GM18873 (cell line): ENCODE measurements around the gene ZBTB47.

ENCODE experiments used
- ATAC-seq: cut with Tn5 transposase; IDR thresholded peaks from one replicate; pipeline ENCODE4 v1.9.1; 2021; ENCODE audit warnings: mild to moderate bottlenecking, moderate library complexity, moderate number of reproducible peaks; ENCODE audit not compliant: unreplicated experiment, low FRiP score

ZBTB47 gene

DNA sequence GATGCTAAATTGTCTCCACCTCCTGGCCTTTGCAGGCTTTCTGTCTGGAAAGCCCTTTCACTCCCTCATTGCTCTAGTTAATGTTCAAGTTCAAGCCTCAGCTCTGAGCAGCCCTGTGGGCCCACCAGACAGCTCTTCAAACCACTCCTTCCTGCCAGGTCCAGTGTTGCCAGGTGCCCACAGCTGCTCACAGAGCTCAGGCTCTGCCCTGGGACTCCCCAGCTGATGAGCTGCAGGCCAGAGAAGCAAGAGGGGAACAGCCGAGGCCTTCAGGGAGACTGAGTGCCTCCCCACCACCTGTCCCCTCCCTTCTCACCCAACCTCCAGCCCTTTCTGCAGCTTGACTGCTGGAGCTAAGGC, 1.3 kb upstream of the ZBTB47 start:
- ATAC-seq = no peak

GRCh38 chr3:42652611-42653302, 740 bp upstream of the ZBTB47 start:
- ATAC-seq = no peak

- no peak for ATAC-seq
These were observed 266 bp upstream of the ZBTB47 start for GRCh38 chr3:42653303-42653559.

DNA sequence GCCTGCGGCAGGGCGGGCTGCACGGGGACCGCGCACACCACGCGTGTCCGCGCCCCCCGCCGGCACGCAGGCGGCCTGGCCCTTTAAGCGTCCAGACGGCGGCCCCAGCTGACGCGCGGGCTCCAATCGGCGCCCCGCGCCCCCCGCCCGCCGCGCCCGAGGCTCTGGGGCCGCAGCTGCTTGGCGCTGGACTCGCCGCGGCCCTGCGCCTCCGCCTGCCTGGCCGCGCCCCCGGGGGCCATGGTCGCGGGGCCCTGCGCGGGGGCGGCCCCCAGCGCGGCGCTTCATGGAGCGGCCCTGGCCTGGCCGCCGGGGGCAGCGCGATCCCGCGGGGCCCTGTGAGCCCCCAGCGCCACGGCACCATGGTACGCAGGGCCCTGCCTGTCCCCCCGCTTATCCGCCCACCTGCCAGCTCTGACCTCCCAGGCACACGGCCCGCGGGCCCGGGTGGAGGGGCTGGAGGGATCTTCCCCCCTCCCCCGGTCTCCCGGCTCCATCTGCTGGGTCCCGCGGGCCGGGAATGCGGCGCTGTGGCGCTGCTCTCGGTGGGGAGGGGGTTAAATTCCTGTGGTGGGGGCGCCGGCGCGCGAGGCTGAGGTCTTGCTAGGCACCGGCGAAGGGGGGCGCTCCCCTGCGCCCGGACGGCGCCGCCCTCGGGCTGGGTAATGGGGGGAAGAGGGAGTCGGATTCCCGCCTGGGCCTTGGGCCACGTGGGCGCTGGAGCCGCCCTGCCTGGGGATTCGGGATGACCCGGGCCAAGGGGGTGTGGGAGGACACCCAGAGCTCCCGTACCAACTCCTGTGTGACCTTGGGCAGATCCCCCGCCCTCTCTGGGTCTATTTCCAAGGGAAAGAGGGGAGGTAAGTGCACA, 1.1 kb downstream of the ZBTB47 start:
- no peak for ATAC-seq

DNA sequence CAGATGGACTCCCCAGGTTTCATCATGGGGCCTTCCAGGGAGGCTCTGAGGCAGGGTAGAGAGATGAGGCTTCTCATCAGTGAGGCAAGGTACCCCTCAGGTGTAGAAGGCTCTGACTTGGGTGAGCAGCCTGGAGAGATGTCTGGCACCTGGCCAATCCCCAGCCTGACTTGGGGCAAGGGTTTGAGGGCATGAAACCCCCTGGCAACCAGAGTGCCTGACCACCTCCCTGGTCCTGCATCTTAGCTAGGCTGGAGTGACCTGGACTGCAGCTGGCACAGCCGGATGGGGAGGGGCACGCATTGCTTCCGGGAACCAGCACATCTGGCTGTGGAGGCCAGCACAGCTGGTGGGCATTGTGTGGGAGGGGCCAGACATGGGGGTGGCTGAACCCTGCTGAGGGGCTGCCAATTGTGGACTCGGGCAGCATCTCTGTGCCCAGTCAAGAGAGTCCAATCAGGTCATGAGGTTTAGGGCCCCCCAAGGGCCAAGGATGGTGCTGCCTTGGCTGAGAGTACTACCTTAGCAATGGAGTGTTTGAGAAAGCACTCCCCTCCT, 1.9 kb downstream of the ZBTB47 start:
- ATAC-seq = no peak

DNA sequence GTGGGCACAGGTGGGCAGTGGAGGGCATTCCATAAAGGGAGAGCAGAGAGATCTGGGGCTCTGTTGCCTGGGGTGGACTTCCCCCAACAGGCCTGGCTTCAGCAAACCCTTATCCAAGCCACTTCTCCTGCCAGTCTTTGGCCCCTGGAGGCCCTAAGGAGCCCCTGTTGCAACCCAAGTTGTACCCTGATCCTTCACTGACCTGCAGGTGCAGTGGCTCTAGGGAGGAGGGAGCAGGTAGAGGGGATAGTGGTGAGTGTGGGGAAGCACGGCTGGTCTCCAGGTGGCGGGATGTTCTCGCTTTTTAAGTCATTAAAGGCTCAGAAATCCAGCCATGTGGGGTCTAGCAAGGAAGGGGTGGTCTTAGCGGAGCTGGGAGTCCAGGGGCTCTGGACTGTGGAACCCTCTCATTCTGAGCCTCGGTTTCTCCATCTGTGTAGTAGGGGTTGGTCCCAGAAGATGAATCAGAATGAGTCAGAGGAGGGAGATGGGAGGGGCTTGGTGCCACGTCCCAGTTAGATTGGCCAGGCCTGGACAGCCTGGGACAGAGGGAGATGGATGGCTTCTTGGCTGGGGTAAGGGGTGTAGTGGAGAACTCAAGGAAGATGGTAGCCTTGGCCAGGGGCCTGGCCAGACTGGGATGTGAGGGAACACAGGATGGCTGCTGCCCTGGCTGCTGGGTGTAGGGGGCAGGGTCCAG, 2.6 kb downstream of the ZBTB47 start:
- ATAC-seq = no peak

- no peak for ATAC-seq
These were observed 3.4 kb downstream of the ZBTB47 start for GRCh38 chr3:42656680-42657610.

DNA sequence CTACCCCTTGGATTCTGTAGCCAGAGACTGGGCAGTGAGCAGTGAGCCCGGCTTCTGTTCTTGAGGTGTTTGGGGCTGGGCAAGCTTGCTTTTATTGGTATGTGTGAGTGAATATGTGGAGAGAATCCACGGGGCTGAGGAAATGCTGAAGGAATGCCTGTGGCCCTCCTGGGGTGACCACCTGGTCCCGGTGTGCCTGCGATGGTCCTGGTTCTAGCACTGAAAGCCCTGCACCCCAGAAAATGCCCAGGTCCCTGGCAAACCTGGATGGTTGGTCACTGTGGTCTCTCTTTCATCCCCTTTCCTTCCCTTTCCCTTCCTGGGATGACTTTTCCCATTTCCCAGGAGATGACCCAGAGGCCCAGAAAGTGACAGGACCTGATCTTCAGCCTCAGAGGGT, 4.2 kb downstream of the ZBTB47 start:
- no peak for ATAC-seq

DNA sequence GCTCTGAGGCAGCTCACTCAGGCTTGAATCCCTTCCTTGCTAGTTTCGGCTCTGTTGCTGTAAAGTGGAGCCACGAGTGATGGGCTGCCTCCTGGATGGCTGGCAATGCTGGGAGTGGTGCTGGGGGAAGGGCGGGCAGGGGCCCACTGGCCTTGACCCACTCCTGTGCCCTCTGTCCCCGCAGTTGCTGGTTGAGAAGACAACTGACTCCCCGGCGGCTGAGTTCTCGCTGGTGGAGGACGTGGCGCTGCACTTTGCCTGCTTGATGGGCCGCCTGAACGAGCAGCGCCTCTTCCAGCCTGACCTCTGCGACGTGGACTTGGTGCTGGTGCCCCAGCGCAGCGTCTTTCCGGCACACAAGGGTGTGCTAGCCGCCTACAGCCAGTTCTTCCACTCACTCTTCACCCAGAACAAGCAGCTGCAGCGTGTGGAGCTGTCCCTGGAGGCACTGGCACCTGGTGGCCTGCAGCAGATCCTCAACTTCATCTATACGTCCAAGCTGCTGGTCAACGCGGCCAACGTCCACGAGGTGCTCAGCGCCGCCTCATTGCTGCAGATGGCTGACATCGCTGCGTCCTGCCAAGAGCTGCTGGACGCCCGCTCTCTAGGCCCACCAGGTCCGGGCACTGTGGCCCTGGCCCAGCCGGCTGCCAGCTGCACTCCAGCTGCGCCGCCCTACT, 4.7 kb downstream of the ZBTB47 start:
- no peak for ATAC-seq

DNA sequence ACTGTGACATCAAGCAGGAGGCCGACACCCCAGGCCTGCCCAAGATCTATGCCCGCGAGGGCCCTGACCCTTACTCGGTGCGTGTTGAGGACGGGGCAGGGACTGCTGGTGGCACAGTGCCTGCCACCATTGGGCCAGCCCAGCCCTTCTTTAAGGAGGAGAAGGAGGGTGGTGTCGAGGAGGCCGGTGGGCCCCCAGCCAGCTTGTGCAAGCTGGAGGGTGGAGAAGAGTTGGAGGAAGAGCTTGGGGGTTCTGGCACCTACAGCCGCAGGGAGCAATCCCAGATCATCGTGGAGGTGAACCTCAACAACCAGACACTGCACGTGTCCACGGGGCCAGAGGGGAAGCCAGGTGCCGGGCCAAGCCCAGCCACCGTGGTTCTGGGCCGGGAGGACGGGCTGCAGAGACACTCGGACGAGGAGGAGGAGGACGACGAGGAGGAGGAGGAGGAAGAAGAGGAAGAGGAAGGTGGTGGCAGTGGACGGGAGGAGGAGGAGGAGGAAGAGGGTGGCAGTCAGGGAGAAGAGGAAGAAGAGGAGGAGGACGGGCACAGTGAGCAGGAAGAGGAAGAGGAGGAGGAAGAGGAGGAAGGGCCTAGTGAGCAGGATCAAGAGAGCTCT, 5.4 kb downstream of the ZBTB47 start:
- no peak for ATAC-seq

- no peak for ATAC-seq
These were observed 6.1 kb downstream of the ZBTB47 start for GRCh38 chr3:42659451-42660130.

- ATAC-seq = no peak
These were observed 6.7 kb downstream of the ZBTB47 start for GRCh38 chr3:42660131-42660715.

- ATAC-seq = no peak
These were observed 7.4 kb downstream of the ZBTB47 start for GRCh38 chr3:42660898-42661297.

- no peak for ATAC-seq
These were observed 8.1 kb downstream of the ZBTB47 start for GRCh38 chr3:42661593-42662022.

DNA sequence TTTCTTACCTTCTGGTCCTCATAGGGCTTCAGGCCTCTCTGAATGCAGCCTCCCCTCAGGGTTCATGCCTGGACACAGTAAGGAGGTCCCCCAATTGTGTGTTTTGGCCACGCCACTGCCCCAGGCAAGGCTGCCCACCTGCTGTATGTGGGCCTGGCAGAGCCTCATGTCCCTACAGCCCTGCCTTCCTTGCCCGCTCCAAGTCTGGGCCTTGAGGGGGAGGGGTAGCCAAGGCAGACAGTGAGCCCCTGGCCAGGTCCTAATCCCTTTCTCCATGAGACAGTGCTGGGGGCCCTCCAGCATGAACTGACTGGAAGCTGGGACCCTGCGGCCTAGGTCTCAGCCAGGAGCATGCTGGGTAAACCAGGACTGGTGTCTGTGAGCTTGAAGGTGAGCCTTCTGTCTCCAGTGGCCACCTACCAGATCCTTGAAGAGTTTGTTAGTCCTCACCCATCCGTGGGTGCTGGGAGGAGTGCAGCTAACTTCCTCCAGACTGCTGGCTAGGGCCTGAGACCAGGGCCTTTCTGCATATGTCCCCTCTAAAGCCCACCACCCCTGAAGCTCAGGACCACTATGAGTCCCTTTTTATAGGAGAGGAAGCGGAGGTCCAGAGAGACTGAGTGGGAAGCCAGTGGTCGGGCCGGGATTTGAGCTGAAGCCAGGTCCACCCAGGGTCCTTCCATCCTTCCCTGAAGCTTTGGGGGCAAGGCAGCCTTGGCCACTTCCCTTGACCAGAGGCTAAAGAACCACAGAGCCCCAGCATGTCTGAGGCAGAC, 8.7 kb downstream of the ZBTB47 start:
- ATAC-seq = no peak

GRCh38 chr3:42662813-42663535, 9.5 kb downstream of the ZBTB47 start:
- ATAC-seq = no peak
